ENCODE measurements around the gene OR10A6.

The OR10A6 gene

GRCh38 chr11:7899418-7899817, 31.6 kb downstream of the OR10A6 start:
- no peak overlapping the region for H3K27ac ChIP-seq
- TF ChIP-seq CTCF (conservative IDR thresholded peaks at IDR 0.05; ENCODE audit: low read depth) = no peak
- DNase-seq (ENCODE audit: low spot score) = no peak
- POLR2A ChIA-PET (ENCODE audit: low non-redundant PET) = no interaction called here
- CTCF ChIA-PET = no interaction called here

GRCh38 chr11:7898666-7899283, 32.3 kb downstream of the OR10A6 start:
- no peak for TF ChIP-seq CTCF (conservative IDR thresholded peaks at IDR 0.05; ENCODE audit: low read depth)
- no peak overlapping the region for H3K27ac ChIP-seq
- no peak for DNase-seq (ENCODE audit: low spot score)
- ChIA-PET CTCF (interaction anchor here (0.6 kb wide), 1 partner anchor 1348 kb away, joined by 5 read pairs; no protein-coding TSS in a partner anchor), POLR2A (ENCODE audit: low non-redundant PET) (no interaction called here)

- no peak for DNase-seq (ENCODE audit: low spot score)
- ChIA-PET POLR2A (ENCODE audit: low non-redundant PET) (no interaction called here), CTCF (interaction anchor here (0.5 to 4.4 kb wide), 4 partner anchors 43 to 672 kb away, joined by 3 to 37 read pairs (median 4); partner anchors contain the start of gene EIF3F)
- no peak for TF ChIP-seq CTCF (conservative IDR thresholded peaks at IDR 0.05; ENCODE audit: low read depth)
- no peak overlapping the region for H3K27ac ChIP-seq
These were observed 34.9 kb downstream of the OR10A6 start for GRCh38 chr11:7896009-7896785.

- ChIA-PET CTCF (interaction anchor here (4.4 kb wide), 1 partner anchor 92 kb away, joined by 37 read pairs; the partner anchor contains the start of gene EIF3F), POLR2A (ENCODE audit: low non-redundant PET) (no interaction called here)
- no peak for DNase-seq (ENCODE audit: low spot score)
- TF ChIP-seq CTCF (conservative IDR thresholded peaks at IDR 0.05; ENCODE audit: low read depth) = no peak
- H3K27ac ChIP-seq = no peak overlapping the region
These were observed 36.8 kb downstream of the OR10A6 start for GRCh38 chr11:7894251-7894650.

- no peak for TF ChIP-seq CTCF (conservative IDR thresholded peaks at IDR 0.05; ENCODE audit: low read depth)
- ChIA-PET CTCF (interaction anchor here (0.7 to 4.4 kb wide), 2 partner anchors 81 to 93 kb away, joined by 3 to 37 read pairs; partner anchors contain the start of gene EIF3F), POLR2A (ENCODE audit: low non-redundant PET) (no interaction called here)
- H3K27ac ChIP-seq = no peak overlapping the region
- no peak for DNase-seq (ENCODE audit: low spot score)
These were observed 37.3 kb downstream of the OR10A6 start for GRCh38 chr11:7893796-7894195.

- ChIA-PET POLR2A (ENCODE audit: low non-redundant PET) (no interaction called here), CTCF (interaction anchor here (0.7 to 4.4 kb wide), 4 partner anchors 57 to 96 kb away, joined by 3 to 37 read pairs (median 3); partner anchors contain the start of gene EIF3F)
- H3K27ac ChIP-seq = no peak overlapping the region
- DNase-seq (ENCODE audit: low spot score) = peak; percentile 71
- peak; percentile 74 for TF ChIP-seq CTCF (conservative IDR thresholded peaks at IDR 0.05; ENCODE audit: low read depth)
These were observed 38.2 kb downstream of the OR10A6 start for GRCh38 chr11:7892840-7893254.
